Amniotic epithelial cell (primary cell): Measurements from ENCODE around the gene SHC1.

Source experiments
- DNase-seq: peaks from one replicate; pipeline ENCODE4 v3.0.0-alpha.2; 2010; ENCODE audit warnings: low read depth

SHC1 gene

DNA sequence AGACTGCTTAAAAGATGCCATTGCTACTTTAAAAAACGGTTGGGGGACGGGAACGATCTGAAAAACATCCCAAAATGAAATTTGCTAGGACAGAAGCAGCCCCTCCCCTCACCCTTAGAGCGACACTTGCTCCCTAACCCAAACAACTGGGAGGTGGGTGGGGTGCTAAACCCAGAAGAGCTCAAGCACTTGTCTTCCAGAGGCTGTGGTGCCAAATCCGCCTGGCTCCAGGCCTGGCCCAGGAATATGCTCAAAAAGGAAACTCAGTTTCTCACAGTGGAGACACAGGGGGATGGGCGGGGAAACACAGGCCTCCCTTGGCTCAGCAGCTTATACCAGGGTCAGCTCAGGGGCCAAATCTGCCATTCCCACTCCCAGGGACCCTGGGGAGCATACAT is 14.0 kb downstream of the SHC1 start:
- DNase-seq, result no peak

DNA sequence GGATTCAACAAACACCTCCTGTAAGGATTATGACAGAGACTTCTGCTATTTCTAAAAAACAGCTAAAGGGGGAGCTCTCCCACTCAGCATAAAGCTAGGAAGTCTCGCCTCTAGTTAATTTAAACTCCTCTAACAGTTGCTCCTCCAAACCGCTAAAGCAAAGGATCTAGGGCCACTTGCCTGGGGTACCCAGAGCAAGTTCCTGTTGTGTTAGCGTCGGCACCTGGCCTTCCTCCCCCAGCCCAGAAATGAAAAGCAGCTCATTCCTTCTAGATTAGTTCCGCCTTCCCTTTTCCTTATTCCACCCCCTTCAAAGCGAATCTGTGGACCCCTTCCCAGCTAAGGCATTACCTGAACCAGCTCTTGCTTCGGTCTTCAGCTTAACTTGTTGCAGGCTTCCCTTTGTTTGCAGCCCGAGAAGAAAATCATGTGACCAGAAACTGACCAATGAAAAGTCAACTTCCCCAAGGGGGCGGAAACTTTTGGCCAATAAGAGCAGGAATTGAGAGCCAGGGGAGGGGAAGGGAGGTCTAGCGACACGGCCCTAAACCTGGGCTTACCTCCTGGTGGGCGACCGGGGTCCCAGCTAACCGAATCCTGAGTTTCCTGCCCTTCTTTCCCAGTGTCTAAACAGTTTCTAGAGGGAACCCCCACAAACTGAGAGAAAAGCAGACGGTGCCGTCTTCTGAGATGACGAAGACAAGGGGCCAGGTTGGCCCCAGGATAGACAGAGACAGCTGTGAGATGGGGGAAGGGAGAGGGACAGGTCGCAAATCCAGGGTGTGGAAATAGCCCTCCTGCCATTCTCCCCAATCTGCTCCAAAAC is 14.6 kb downstream of the SHC1 start, which contains the start of gene PBXIP1:
Gene PBXIP1, minus strand, starts transcription at position 382 of the 826 bp plus-strand sequence. CDS start 2,378 bp downstream, outside the sequence.
- peak; percentile 85 for DNase-seq

DNA sequence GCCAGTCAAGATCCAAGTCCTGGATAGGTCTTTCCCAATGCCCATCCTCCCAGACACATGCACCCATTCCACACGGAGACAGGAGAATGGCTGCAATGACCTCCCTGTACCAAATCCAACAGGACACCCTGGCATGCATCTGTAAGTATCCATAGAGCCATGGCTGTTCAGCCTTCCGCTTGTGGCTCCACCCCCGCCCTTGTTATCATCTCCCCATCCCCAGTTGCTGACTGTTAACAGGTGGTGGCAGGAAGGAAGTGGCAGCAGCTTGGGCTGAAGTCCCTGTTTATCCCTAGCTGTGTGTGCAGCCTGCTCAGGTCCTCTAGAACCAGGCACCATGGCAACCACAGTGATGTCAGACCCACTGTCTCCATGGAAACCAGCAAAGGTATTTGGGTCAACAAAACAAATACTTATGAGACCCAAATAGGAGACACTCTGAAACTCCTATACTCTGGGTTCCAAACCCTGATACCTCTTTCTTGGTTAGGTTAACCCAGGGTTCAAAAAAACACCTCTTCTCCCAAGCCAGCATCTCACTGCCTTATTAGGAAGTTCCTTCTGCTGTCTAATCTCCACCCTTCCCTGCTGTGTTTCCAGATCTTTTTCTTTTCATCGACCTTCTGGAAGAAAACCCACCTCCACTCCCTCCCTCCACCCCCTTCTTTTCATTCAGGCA is 15.4 kb downstream of the SHC1 start:
- peak; percentile 78 for DNase-seq

DNA sequence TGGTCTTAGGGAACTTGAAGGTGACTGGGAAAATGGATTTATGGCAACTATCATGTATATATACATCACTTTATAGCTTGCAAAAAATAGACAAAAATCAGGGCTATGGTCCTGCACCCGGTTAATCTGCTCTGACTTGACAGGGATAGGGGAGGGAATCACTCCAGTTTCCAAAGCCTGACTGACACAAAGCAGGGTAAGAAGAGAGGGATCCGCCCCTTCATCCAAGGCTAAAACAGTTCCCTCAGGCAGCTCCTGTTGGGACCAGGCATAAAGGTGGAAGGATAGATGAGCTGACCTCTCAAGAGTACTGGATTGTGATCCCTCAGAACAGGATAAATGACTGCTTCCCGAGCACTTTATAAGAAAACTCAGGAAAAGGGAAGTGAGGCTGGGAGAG is 16.0 kb downstream of the SHC1 start:
- DNase-seq, result no peak

DNA sequence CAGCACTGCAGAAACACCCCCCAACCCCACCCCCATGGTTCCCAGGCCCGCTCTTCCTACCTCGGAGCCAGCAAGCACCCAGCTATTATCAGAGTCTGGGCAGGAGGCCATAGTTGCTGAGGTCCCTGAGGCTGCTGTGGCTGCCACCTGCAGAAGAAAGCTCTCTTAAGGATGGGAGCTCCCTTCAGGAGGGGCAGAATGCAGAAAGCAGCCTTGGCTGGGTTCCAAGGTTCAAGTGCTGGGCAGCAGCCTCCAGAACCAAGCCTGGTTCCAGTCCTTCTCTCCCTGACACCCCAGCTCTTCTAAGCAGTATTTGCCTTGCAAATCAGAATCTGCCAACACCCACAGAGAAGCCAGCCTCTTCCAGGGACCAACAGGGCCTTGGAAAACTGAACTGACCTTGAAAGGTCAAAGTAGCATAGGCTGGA is 16.9 kb downstream of the SHC1 start:
- DNase-seq, result no peak

DNA sequence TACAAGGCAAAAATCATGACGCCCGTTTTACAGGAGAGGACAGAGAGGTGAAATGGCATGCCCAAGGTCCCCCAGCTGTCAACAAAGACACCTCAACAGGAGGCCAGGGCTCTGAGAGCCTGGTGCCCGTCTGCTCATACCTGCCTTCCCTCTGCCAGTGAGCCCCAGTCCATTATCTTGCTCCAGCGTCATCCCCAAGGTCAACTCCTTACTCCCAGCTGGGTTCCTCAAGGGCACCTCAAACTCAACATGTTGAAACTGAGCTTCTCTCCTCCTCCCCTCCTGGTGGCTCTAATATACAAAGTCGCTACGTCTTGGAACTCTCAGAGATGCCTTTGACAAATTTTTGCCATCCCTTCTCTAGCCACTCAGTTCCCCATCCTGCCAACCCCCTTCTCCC is 17.9 kb downstream of the SHC1 start:
- DNase-seq, result no peak

DNA sequence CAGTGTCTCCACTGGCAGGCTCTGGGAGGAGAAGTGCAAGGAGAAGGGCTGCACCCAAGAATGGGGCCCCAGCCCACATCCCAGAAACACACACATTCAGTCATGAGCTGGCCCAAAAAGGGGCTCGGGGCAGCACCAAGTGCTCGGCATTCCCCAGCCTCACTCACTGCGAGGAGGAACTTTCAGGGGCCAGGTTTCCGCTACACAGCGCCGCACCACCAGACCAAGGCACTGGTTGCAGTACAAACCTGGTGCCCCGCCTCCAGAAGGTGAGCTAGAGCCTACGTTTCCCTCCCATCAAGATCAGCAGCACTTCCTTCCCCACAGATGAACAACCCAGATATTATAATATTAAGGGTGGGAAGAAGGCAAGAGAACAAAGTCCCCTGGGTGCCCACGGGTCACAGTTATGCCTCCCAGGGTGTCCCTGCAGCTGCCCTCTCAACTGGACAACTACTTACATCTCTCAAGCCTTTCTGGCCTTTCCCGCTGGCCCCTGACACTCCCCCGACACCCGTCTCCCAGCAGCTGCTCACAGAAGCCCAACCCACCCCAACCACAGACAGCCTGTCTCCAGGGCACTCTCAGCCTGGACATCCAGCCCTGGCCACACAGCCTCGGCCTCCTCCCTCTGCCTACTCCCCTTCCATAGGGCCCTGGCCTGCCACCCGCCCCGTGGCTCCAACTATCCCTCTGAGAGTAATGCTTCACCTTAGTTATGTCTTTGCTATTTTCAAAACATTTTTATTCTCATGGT is 18.5 kb downstream of the SHC1 start:
- DNase-seq, result peak; percentile 26

DNA sequence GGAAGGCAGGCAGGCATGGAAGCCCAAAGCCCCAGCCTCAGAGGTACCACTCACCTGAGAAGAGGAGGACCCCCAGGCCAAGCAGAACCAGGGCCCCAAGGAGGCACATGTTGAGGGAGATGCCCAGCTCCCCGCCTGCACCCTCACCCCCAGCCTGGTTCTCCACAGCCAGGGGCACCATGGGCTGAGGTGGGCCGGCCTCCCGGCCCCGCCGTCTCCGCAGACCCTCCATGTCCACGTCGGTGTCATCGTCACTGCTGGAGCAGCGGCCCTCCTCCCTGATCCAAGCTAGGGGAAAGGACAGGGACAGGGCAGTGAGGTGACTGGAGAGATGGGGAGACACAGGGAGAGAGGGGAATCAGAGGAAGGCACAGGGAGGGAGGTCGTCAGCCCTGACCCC is 22.5 kb downstream of the SHC1 start:
- DNase-seq, result no peak

DNA sequence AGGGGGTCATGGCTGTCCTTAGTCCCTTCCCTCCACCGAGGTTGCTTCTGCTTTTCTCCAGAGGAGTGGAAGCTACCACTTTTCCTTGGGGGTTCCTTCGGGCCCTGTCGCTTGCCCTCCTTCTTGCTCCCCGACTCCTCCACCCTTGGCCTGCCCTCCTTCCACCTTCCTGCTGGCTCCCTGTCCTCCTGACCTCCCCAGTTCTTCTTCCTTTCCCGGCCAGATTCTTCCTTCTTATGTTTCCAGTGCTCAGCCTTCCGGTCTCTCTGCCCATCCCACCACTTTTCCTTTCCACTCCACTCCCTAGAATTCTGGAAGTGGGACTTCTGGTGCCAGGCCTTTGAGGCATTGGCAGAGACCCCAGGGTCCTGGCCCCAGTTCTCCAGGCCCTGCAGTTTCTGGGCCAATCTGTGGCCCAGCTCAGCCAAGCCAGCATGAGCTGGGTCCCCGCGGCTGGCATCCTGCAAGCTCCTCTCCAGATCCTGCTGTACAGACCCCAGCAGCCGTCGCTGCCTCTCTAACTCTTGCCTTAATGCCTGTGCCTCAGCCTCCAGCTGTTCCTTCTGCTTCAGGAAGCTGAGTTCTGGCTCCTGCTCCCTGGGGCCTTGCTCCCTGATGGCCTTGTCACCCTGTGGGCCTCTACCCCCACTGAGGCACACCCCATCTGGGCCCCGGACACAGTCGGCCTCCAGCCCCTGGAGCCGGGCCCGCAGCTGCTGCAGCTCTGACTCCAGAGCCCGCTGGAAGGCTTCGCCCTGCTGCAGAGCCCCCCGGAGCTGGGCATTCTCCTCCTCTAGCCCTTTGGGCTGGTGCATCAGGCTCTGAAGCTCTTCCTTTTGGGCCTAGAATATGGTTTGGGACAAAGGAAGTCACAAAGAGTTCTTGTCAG is 24.3 kb downstream of the SHC1 start:
- DNase-seq, result no peak

DNA sequence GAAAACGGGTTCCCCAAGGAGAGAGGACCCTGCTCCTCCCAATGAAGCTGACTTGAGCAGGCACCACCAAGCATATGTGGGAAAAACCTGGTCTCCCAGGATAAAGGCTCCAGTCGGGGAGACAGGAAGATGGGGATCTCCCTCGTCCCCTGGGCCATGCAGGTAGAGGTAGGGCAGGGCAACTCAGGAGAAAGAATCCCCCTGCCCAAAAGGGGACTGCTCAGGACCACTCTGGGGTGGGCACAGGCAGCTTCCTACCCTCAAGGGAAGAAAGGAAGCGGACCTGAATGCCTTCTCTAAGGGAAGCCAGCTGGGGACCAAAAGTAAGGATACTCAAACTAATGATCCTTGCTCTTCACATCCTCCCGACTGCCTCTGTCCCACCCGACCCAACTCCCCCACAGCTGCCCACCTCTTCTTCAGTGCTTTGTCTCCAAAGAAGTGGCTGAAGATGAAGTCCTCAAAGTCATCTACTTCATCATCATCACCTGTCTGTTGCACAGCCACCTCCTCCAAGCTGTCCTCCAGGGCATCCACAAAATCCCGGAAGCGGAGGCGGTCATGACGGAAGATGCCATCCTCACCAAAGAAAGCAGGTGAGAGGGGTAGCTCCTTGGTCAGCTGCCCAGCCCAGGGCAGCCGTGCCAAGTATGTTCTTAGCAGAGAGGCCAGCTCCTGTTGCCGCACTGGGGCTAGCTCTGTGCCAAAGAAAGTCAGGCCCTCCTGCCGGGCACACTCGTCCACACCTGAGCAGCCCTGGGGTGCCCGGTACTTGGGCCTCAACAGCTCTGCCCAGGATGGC is 25.2 kb downstream of the SHC1 start:
- no peak for DNase-seq

DNA sequence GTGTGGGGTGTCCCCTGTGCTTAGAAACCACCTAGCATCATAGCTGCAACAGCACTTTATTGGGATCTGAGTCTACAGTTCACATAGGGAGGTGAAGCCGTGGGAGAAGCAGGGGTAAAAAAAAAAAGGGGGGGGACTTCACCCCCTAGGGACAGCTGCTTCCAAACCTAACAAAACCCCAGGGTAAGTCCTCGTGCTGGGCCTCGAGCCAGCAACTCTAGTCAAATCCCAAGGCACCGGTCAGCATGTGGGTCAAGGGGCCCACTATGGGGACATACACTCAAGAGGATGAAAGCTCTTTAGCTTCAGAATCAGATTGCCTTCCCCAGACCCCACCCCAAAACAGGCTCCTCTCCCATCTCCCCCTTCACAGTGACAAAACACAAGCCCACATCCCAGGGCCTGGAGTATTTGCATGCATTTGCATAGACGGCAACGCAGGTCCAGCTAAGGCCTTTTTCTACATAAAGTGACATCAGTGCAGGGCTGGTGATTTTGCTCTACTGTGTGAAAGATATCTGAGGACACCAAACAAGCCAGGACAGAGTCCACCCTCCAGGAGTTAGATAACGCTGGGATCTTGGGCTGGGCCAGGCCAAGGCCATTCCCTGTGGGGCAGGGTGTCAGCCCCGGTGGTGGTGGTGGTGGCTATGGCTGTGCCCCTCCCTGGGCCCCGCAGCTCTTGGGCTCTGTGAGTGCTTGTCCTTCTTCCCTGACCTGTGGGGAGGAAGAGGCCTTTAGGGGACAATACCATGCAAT is 26.0 kb downstream of the SHC1 start:
- DNase-seq, result no peak

DNA sequence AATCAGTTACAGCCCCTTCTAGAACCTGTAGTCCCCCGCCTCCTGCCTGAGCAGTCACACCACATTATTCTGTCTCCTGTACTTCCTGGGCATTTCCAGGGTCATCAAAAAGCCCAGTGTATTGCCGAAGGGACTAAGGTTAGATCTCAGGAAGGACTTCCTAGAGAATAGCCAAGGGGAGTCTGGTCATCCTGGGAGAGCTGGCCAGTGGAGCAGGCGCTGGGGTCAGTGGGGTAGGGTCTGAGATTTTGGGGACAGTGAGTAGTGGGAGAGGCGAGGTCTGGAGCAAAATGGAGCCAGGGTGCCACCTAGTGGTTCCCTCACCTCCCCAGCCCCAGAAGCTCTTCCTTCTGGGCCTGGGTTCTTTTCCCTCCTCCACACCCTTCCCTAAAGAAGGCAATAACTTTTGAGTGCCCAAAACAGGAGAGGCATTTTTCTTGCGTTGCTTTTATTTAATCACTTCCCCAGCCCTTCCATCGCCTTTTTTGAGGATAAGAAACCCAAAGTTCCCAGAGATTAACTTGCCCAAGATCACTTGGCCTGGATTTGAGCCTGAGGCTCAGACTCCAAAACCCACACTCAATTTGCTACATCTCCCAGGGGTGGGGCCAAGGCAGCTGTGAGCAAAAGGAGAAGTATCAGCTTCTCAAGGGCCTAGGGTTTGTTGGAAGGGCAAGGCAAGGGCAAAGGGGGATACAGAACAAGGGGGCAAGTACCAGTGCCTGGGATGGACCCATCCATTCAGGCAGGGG is 26.7 kb downstream of the SHC1 start:
- peak; percentile 14 for DNase-seq

DNA sequence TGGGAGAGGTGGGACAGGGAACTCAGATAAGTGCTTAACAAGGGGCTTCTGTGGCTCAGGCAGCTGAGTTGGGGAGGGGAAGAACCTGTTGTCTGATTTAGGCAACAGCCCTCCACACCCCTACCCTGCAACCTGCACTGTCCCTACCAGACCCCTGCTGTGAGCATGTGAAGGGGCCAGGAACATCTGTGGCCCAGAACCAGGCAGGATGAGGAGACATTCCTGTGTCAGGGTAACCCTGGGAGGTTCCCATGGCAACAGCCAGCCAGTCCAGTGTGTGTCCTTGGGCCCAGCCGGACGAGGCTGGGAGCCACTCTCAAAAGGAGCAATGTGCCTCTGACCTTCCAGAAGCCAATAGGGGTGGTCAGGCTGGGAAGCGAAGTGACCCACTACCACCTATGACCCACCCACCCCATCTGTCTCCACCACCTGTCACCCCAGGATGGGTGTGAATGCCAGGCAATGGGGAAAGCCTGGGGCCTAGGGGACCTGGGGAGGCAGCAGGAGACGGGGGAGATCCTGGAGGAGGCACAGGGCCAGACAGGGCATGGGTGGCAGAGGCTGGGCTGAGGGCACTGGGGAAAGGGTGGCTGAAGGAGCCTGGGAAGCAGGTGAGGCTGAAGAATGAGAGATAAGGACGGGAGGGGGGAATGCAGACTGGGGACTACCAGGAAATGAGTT is 29.1 kb downstream of the SHC1 start:
- DNase-seq, result peak; percentile 18

DNA sequence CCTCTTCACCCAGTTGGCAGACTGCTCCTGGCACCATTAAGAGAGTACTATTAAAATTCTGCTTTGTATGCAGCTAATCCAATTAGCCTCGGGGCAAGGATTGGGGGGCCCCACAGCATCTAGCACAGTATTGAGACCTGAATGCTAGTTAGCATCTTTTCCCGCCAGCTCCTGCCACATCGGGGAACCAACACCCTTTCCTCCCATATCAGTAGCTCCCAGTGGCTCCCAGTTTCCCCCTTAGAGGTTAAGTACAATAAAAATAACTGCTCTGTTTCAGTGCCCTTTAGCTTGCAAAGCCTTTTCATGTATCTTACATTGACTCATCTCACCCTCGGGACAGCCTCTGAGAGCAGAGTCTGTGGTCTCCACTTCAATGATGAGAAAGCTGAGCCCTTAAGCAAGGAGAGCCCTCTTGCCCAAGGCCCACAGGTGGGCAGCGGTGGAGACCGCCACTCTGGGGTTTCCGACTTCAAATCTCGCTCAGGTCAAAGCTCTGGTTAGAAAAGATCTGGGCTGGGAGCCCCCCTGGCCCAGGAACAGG is 29.8 kb downstream of the SHC1 start:
- DNase-seq, result no peak

DNA sequence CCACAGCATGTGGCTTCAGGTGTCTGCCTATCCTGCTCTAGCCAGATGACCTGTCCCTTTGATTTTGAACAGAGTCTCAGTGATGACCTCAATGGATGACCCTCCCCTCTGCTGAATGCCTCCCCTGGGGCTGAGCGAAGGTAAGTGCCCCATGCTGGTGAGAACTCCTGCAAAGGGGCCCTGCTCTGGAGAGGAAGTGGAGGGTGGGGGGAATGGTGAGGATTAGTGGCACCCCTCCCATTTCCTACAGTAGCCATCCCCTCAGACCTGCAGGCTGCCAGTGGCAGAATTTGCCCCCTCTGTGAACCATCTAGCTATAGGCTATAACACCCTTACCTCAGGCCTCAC is 30.4 kb downstream of the SHC1 start:
- no peak for DNase-seq

DNA sequence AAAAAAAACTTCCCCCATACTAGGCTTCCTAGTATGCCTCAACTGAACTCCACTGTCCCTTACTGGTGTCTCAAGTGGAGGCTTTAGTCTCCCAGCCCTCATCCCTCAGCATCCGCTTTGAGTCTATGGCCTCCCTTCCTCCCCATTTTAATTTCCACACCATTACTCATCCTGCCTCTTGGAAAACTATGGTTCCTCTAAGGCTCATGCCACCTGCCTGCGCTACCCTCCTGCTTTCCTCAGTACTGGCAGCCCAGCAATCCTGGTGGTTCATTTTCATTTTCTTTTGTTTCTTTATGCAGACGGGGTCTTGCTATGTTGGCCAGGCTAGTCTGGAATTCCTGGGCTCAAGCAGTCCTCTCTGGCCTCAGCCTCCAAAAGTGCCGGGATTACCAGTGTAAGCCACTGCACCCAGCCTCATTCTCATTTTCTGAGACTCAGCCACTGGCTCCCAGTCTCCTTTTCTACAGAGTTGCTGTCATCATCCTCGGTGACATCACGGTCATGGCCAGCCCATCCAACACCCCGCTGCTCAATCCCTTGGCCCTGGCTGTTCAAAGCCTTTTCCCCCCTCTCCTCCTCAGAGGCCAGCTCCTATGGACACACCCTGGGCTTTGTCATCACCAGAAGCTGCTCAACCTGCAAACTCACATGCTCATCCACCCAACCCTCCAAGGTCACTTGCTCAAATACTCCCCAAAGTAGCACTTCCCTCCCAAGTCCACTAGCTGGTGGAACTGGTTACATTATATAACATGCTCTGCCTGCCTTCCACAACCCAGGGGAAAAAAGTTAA is 31.7 kb downstream of the SHC1 start:
- no peak for DNase-seq

DNA sequence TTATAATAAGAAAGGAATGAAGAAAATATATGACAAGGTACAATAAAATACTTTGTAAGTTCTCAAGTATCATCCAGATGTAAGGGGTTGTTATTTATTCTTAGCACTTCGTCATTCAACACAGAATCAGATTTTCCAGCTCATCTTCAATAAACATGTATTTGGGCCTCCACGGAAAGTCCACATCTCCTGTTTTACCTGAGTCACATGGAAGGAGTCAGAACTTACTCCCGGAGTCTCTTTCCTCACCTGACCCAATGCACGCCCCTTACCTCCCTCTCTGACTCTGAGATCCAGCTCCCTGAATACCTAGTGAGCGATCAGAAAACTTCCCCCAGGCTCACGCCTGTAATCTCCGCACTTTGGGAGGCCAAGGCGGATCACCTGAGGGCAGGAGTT is 32.6 kb downstream of the SHC1 start:
- no peak for DNase-seq
